Activated CD4-positive, alpha-beta T cell treated with anti-CD3 and anti-CD28 coated beads, Interleukin-10, Interleukin-2, amounts not matched to agents 100 ng/mL and 50 ng/mL, durations not matched to agents 16 hours and 8 hours (primary cell): ENCODE data around the gene NOP16.
A peak's percentile ranks its signal among the peaks of the same experiment; 100 is the strongest.

ENCODE experiments used
- DNase-seq: peaks from one replicate; pipeline ENCODE4 v3.0.0-alpha.2; 2020

The NOP16 gene

GRCh38 chr5:176388444-176389134 lies at the start of gene NOP16, which contains the start of gene HIGD2A:
Gene NOP16, minus strand, starts transcription at chr5:176388598. Its CDS starts 59 bp downstream, at chr5:176388539.
Gene HIGD2A, plus strand, starts transcription at chr5:176388751. Its CDS starts 69 bp downstream, at chr5:176388820.
- DNase-seq: peak; percentile 98

GRCh38 chr5:176436656-176437055 lies 48.3 kb upstream of the NOP16 start:
- DNase-seq: peak; percentile 59

- DNase-seq: no peak
Observed at GRCh38 chr5:176432707-176433106, 44.3 kb upstream of the NOP16 start.

- no peak for DNase-seq
Observed at GRCh38 chr5:176429972-176430371, 41.6 kb upstream of the NOP16 start.

GRCh38 chr5:176427971-176428370 lies 39.6 kb upstream of the NOP16 start:
- no peak for DNase-seq

GRCh38 chr5:176426876-176427275 lies 38.5 kb upstream of the NOP16 start:
- DNase-seq: no peak

- no peak for DNase-seq
Observed at GRCh38 chr5:176425791-176426190, 37.4 kb upstream of the NOP16 start.

GRCh38 chr5:176425138-176425537 lies 36.7 kb upstream of the NOP16 start:
- no peak for DNase-seq

GRCh38 chr5:176424181-176424580 lies 35.8 kb upstream of the NOP16 start:
- DNase-seq: no peak

GRCh38 chr5:176420972-176421544 lies 32.7 kb upstream of the NOP16 start:
- no peak for DNase-seq

GRCh38 chr5:176420086-176420485 lies 31.7 kb upstream of the NOP16 start:
- no peak for DNase-seq

- DNase-seq: no peak
Observed at GRCh38 chr5:176418251-176418650, 29.9 kb upstream of the NOP16 start.

- no peak for DNase-seq
Observed at GRCh38 chr5:176416965-176417364, 28.6 kb upstream of the NOP16 start.

- peak; percentile 92 for DNase-seq
Observed at GRCh38 chr5:176415952-176416924, 27.8 kb upstream of the NOP16 start, which contains the start of gene CLTB. Gene CLTB, minus strand, starts transcription at chr5:176416539. Its CDS starts 176 bp downstream, at chr5:176416363.

- DNase-seq: no peak
Observed at GRCh38 chr5:176415240-176415951, 27.0 kb upstream of the NOP16 start.

GRCh38 chr5:176414704-176415103 lies 26.3 kb upstream of the NOP16 start:
- no peak for DNase-seq

- DNase-seq: no peak
Observed at GRCh38 chr5:176413709-176414191, 25.4 kb upstream of the NOP16 start.

GRCh38 chr5:176413255-176413565 lies 24.8 kb upstream of the NOP16 start:
- DNase-seq: no peak

- no peak for DNase-seq
Observed at GRCh38 chr5:176412517-176413254, 24.3 kb upstream of the NOP16 start.

- no peak for DNase-seq
Observed at GRCh38 chr5:176410486-176411180, 22.2 kb upstream of the NOP16 start.

GRCh38 chr5:176409765-176410164 lies 21.4 kb upstream of the NOP16 start:
- no peak for DNase-seq
